Retina (tissue), 1 donor: ENCODE measurements around the gene FBXW7.

ENCODE experiments used
- DNase-seq: peaks from one replicate; pipeline ENCODE4 v3.0.0-alpha.2; 2016

Gene FBXW7

DNA sequence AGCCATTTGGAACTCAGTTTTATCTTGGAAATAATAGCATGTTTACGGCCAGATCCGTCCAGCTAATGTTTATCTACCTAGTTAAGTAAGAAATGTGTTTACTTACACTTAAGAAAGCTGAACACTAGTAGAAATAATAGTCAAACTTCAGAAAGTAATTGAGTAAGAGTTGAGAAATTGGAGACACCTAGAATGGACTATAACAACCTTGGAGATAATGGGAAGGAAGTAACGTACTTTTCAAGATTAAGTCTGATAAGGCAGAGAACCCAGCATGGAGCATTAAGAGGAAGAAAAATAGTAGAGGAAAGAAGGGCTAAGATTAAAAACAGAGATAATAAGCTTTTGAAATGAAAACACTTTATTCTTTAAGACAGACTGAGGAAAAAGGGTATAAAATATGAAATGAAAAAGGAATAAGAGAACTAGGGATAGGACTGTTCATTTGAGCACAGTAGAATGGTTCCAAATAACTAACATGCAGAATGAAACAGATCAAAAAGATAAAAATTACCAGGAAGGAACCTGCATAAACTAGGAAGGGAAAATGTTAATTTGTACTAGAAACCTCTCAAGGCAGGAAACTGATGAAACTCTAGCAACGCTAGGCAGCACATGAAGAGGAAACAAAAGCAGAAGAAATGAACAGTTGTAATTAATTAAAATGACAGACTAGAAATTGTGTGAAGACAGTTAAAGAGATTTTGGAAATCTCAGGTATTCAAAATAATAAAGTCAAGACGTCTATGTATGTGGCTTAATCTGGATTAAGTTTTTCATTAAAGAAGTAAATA lies 71.7 kb downstream of the FBXW7 start:
- DNase-seq = no peak

DNA sequence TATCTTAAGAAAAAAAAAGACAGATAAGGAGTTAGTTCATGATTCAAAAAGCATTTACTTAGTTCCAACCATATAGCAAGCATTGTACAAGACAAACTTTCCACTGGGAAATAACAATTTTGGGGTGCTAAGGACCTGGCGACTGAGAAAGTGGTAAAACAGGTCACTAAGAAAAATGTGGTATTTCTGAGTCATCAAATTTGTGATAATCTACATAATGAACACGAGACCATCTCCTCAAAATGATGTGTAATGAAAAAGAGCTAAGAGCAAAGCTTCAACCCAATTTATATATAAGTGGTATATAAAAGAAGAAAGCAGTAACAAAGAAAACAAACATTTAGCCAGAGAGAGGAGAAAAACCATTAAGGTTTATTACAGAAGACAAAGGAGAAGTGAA lies 72.3 kb downstream of the FBXW7 start:
- no peak for DNase-seq

DNA sequence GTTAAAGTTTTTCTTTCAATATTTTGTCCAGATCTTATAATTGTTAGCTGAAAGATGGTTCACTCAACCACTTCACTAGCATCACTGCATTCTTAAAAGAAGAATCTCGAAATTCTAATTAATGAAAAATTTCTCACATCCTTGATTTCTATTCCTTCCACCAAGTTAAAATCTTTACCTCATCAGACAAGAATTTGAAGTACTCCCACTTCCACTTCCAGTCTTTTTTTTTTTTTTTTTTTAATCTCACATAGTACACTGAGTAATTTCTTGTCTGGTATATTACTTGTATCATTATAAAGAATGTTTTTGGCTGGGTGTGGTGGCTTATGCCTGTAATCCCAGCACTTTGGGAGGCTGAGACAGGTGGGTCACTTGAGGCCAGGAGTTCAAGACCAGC lies 73.2 kb downstream of the FBXW7 start:
- DNase-seq = no peak

GRCh38 chr4:152462047-152462446 lies 73.8 kb downstream of the FBXW7 start:
- DNase-seq = no peak

GRCh38 chr4:152460488-152460887 lies 75.4 kb downstream of the FBXW7 start:
- DNase-seq = no peak

DNA sequence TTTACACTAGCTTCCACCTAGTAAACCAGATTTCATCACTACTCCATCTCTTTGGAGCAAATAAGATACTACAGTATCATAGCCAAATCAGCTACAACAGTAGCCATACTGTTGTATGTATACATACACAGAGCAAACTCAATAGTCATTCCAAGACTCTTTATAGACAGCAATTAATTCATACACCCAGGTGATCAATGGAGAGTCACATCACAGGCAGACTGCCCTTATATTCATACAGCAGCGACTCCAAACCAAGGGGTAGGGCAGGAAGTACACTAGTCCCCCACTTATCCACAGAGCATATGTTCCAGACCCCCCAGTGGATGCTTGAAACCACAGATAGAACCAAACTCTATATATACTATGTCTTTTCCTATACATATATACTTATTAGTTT lies 76.6 kb downstream of the FBXW7 start:
- DNase-seq = no peak

DNA sequence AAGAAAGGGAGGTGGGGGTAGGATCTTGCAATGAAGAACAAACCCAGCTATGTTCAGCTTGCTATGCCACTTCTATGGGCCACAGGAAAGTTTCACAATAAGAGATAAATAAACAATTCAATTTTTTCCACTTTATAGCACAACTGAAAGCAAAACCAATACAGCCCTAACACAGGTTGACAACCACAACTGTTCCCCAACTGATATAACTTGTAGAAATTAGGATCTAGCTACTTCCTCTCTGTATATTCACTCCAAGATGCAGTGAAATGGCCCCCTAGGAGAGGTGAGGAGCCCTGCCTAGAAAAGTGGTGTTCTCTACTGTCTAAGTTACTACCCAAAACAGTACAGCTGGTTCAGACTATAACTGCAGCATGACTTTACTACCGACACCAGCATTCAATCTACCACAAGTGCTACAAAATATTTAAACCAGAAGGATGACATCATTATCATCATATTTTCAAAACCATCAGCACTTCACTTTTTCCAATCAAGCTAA lies 77.0 kb downstream of the FBXW7 start:
- DNase-seq = no peak

DNA sequence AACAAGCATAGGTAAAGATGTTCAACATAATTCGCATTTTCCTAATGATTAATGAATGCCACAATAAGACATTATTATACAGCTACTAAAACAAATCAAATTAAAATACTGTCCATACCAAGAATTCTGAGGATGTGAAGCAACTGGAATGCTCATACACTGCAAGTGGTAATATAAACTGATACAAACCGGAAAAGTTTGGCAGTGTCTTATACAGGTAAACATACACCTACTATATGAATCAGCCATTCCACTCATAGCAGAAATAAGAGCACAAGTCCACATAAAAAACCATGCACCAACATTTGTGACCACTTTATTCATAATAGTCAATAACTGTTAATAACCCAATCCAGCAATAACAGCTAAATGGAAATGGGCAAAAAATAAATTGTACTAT lies 79.3 kb downstream of the FBXW7 start:
- no peak for DNase-seq

DNA sequence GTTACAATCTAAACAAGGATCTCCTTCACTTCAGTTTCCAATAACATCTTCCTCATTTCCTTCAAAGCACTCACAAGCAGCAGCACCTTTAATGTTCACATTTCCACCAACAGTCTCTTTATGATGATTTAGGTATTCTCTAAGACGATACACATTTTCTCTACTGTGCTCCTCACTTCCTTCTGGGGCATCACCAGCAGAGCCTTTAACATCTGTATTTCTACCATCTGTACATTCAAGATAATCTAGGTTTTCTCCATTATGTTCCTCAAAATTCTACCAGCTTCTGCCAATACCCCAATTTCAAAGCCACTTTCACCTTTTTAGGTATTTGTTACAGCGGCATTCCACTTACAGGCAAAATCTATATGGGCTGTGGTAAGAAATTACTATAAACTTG lies 80.6 kb downstream of the FBXW7 start:
- DNase-seq = no peak

- DNase-seq = no peak
Measured at GRCh38 chr4:152454398-152455011, 81.4 kb downstream of the FBXW7 start.

GRCh38 chr4:152451496-152451895 lies 84.4 kb downstream of the FBXW7 start:
- no peak for DNase-seq

DNA sequence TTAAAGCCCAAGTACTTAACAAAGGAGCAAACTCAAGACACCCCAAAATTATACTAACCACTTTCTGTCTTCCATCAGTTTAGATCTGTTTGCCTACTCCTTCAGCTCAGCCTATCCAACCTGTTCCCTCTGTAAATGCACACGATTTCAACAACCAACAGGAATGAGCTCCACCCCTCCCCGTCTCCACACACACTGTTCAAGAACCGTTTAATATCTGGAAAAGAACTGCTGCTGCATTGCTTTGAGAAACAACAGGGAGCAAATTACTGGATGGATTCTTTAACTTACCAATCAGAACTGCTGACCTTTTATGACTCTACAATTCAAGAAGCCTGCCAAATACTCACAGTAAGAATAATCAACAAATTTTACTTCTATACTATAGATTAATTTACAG lies 87.0 kb downstream of the FBXW7 start:
- no peak for DNase-seq

DNA sequence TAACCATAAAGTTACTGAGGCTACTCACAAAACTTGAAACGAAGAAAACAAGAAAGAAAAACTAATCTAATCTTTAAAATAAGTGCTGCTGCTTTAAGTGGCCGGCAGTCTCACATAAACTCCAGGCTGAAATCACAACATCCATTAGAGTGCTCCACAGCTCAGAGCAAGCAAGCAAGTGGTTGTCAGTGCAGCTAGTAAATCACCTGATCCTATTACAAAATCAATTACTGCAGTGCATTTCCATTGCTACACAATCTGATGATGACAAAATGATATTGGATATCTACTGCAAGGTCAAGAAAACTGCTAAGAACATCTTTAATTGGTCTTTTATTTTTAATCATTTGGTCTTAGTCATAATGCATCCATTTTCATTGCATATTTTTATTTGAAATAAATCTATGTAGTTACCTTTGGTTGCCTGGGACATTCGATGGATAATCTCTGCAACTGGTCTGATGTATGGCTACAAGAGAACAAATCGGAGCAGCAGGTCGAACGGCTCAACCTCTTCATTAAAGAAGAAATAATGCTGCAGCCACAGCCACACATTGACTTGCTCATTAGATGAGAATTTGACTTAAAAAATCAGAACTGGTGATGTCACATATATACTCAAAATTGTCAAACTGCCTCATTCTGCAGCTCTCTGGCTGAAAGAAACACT lies 87.7 kb downstream of the FBXW7 start:
- DNase-seq = no peak

DNA sequence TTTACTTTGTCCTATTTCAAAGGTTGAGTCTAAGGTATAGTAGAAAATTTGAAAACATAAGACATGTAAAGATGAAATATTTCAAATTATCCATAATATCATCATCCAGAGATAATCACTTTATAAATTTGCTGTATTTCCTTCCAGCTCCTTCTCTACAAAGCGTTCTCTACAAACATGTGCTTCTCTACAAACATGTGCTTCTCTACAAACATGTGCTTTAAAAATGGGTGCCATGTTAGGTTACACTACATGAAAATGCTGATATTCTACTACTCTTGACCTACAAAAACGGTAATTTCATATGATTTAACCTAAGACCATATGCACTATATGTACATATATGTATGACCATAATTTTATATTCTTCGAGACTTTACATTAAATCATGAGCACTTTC lies 92.0 kb downstream of the FBXW7 start:
- no peak for DNase-seq

GRCh38 chr4:152437561-152437960 lies 98.3 kb downstream of the FBXW7 start:
- DNase-seq = no peak

DNA sequence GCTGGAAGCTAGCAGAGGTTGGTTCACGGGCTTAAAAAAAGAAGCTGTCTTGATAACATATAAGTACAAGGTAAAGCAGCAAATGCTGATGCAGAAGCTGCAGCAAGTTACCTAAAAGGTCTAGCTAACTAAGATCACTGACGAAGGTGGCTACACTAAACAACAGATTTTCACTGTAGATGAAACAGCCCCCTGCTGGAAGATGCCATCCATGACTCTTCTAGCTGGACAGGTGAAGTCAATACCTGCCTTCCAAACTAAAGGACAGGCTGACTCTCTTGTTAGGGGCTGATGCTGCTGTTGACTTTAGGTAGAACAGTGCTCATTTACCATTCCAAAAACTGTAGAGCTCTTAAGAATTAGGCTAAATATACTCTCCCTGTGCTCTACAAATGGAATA lies 99.5 kb downstream of the FBXW7 start:
- no peak for DNase-seq

DNA sequence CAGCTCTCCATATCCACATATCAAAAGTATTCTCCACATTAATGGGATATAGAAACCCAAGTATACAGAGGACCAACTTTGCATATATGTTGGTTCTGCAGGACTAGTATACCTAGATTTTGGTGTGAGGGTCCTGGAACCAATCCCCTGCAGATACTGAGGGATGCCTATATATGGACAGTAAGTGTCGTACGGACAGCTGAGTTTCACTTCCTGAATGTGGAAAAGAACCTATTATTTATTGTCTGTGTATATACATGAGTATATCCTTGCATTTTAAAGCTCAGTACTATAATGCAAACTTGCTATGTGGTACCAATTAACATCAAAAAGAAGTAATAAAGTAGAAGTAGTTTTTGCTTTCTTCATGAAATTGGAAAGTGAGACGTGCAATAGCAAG lies 101.9 kb downstream of the FBXW7 start:
- no peak for DNase-seq

- DNase-seq = no peak
Measured at GRCh38 chr4:152431784-152432183, 104.1 kb downstream of the FBXW7 start.

DNA sequence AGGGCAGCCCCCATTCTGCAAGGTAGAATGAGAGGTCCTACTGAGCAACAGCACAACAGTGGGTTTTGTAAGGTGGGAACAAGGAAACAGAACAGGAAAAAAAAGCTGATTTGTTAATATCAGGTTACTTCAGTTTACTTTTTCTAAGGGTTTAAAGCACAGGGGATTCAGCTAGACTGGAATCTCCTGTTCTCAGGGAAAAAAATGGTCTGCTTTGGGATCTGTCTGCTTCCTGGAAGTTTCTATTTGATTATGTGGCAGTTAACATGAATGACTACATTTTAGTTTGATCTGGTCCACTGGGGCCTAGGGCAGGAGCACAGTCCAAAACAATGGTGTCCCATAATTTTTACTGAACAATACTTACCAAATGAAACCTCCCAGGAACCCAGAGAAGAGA lies 104.6 kb downstream of the FBXW7 start:
- DNase-seq = no peak

DNA sequence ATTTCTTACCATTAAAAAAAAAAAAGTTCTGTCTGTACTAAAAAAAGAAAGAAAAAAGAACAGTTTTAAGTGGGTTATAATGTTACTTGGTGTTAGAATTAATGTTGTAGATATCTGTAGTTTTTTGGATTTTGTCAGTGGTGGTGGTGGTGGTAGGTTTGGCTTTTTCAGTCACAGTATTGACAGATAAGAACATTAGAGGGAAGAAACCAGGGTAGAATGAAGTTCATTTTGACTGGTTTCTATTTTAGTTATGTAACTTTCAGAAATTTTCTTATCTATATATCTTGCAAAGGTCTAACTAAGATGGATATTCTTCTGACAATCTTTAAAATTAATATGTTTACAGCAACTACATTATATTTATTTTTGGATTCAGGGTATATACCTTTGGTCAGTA lies 105.4 kb downstream of the FBXW7 start:
- no peak for DNase-seq

- no peak for DNase-seq
Measured at GRCh38 chr4:152427981-152428380, 107.9 kb downstream of the FBXW7 start.

GRCh38 chr4:152424977-152425376 lies 110.9 kb downstream of the FBXW7 start:
- no peak for DNase-seq

DNA sequence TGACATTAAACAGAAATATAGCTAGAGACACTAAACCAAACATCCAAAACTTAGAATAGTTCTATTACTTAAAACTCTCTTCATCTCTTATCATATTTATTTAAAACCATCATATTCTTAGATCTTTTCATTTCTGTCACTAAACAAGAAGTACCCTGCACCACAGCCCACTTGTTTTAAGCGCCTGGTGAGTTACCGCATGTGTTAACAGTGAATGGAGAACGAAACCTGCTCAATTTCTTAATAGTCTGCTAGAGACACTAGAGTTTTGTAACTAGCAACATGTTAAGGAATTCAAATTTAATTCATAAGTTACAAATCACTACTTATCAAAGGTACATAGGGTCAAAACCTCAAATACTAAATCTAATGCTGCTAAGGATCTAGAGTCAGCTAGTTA lies 111.5 kb downstream of the FBXW7 start:
- no peak for DNase-seq

GRCh38 chr4:152422817-152423320 lies 113.0 kb downstream of the FBXW7 start:
- no peak for DNase-seq
